NCI-H446 (cell line): ENCODE measurements around the gene CCNG1.
"Not testable (repeated sequence)": the region's sequence is repeated elsewhere in the genome, so short reads cannot be mapped to it uniquely, and the experiment has no call there.

Experiments used
- DNase-seq, 2 experiments: peaks; one replicate each; lab custom pipeline; 2025; lab: John Stamatoyannopoulos, UW

CCNG1 gene

GRCh38 chr5:163437309-163438182 is at the start of gene CCNG1:
Gene CCNG1, plus strand, starts transcription at chr5:163437595. Its CDS starts 1,662 bp downstream, at chr5:163439257.
- peak; percentile 93 to 97 for DNase-seq

GRCh38 chr5:163395792-163396191 is 41.6 kb upstream of the CCNG1 start:
- no peak for DNase-seq

- not testable (repeated sequence) for DNase-seq
These were observed 40.5 kb upstream of the CCNG1 start for GRCh38 chr5:163396818-163397340.

GRCh38 chr5:163397354-163397753 is 40.0 kb upstream of the CCNG1 start:
- DNase-seq = no peak

- DNase-seq = no peak
These were observed 37.5 kb upstream of the CCNG1 start for GRCh38 chr5:163399923-163400322.

- DNase-seq = no peak
These were observed 36.1 kb upstream of the CCNG1 start for GRCh38 chr5:163401271-163401670.

GRCh38 chr5:163402007-163402406 is 35.4 kb upstream of the CCNG1 start:
- no peak for DNase-seq

GRCh38 chr5:163404364-163405173 is 32.8 kb upstream of the CCNG1 start:
- no peak for DNase-seq

- no peak for DNase-seq
These were observed 30.2 kb upstream of the CCNG1 start for GRCh38 chr5:163407034-163407655.

GRCh38 chr5:163408311-163408923 is 29.0 kb upstream of the CCNG1 start:
- DNase-seq = peak; percentile 68 to 80

- DNase-seq = no peak
These were observed 28.0 kb upstream of the CCNG1 start for GRCh38 chr5:163409384-163409783.

- DNase-seq = no peak
These were observed 26.9 kb upstream of the CCNG1 start for GRCh38 chr5:163410505-163410904.

- DNase-seq = not testable (repeated sequence)
These were observed 21.7 kb upstream of the CCNG1 start for GRCh38 chr5:163415673-163416072.

- DNase-seq = no peak
These were observed 12.6 kb upstream of the CCNG1 start for GRCh38 chr5:163424836-163425235.

GRCh38 chr5:163426128-163426527 is 11.3 kb upstream of the CCNG1 start:
- not testable (repeated sequence) for DNase-seq

GRCh38 chr5:163432544-163432943 is 4.9 kb upstream of the CCNG1 start:
- DNase-seq = no peak

GRCh38 chr5:163433271-163433670 is 4.1 kb upstream of the CCNG1 start:
- DNase-seq = no peak

- DNase-seq = no peak
These were observed 3.0 kb upstream of the CCNG1 start for GRCh38 chr5:163434401-163434866.

GRCh38 chr5:163436515-163436914 is 880 bp upstream of the CCNG1 start:
- no peak for DNase-seq

- no peak for DNase-seq
These were observed 435 bp upstream of the CCNG1 start for GRCh38 chr5:163437011-163437308.

GRCh38 chr5:163439092-163439425 is 1.7 kb downstream of the CCNG1 start:
- DNase-seq = peak in 1 of 2 experiments; percentile 22

- DNase-seq = no peak
These were observed 3.6 kb downstream of the CCNG1 start for GRCh38 chr5:163440954-163441353.
